ENCODE measurements around the gene TNIP1. TPM values are rescaled to one million over a fixed set of nuclear protein-coding genes. Genes with fewer than 3 reads are reported as not detected.

Gene TNIP1
- total RNA-seq, 1 donor from 2014 or later, result 120 TPM

- Histone ChIP-seq H3K27me3 (no peaks in the 10 kb centered on the region), H3K27ac (no peak overlapping the region), H3K4me3 (no peak overlapping the region), H3K4me1 (peaks cover 87% of the 10 kb centered on the region), H3K9me3 (no peaks in the 10 kb centered on the region), H3K36me3 (peaks cover 21% of the 10 kb centered on the region)
- ATAC-seq, result no peak
- no peak for DNase-seq
- intact Hi-C loops (cut with DNase I), result no loop called here
- TF ChIP-seq CTCF (IDR thresholded peaks at IDR 0.05), result no peak
These were observed 17.3 kb upstream of the TNIP1 start for GRCh38 chr5:151097820-151098767.

GRCh38 chr5:151097061-151097460 is 16.2 kb upstream of the TNIP1 start:
- Histone ChIP-seq H3K4me1 (peaks cover 89% of the 10 kb centered on the region), H3K27me3 (no peaks in the 10 kb centered on the region), H3K4me3 (no peak overlapping the region), H3K27ac (no peak overlapping the region), H3K36me3 (peaks cover 11% of the 10 kb centered on the region), H3K9me3 (no peaks in the 10 kb centered on the region)
- intact Hi-C loops (cut with DNase I), result no loop called here
- no peak for TF ChIP-seq CTCF (IDR thresholded peaks at IDR 0.05)
- ATAC-seq (peak; percentile 8), DNase-seq (no peak)

- Histone ChIP-seq H3K27ac (peak overlapping the region; percentile 79), H3K4me3 (no peak overlapping the region), H3K9me3 (no peaks in the 10 kb centered on the region), H3K4me1 (peaks cover 80% of the 10 kb centered on the region), H3K36me3 (peaks cover under 1% of the 10 kb centered on the region), H3K27me3 (no peaks in the 10 kb centered on the region)
- DNase-seq (no peak), ATAC-seq (no peak)
- intact Hi-C loops (cut with DNase I), result no loop called here
- TF ChIP-seq CTCF (IDR thresholded peaks at IDR 0.05), result no peak
These were observed 15.2 kb upstream of the TNIP1 start for GRCh38 chr5:151096001-151096373.

GRCh38 chr5:151095341-151096000 is 14.6 kb upstream of the TNIP1 start:
- no peak for DNase-seq
- Histone ChIP-seq H3K36me3 (no peaks in the 10 kb centered on the region), H3K4me1 (peaks cover 78% of the 10 kb centered on the region), H3K4me3 (no peak overlapping the region), H3K27me3 (no peaks in the 10 kb centered on the region), H3K27ac (peak overlapping the region; percentile 79), H3K9me3 (no peaks in the 10 kb centered on the region)
- ATAC-seq, result peak; percentile 19
- intact Hi-C loops (cut with DNase I), result no loop called here
- TF ChIP-seq CTCF (IDR thresholded peaks at IDR 0.05), result no peak

- no peak for ATAC-seq
- Histone ChIP-seq H3K9me3 (no peaks in the 10 kb centered on the region), H3K27ac (peak overlapping the region; percentile 79), H3K27me3 (no peaks in the 10 kb centered on the region), H3K36me3 (no peaks in the 10 kb centered on the region), H3K4me1 (peaks cover 72% of the 10 kb centered on the region), H3K4me3 (no peak overlapping the region)
- DNase-seq, result no peak
- TF ChIP-seq CTCF (IDR thresholded peaks at IDR 0.05), result no peak
- intact Hi-C loops (cut with DNase I), result no loop called here
These were observed 14.0 kb upstream of the TNIP1 start for GRCh38 chr5:151094852-151095245.

Measured in upper lobe of right lung (tissue), 1 donor.